Kidney epithelial cell (primary cell): Measurements from ENCODE around the gene PPRC1. TPM values are rescaled to one million over a fixed set of nuclear protein-coding genes. Genes with fewer than 3 reads are reported as not detected.

ENCODE experiments used
- DNase-seq: peaks from one replicate; pipeline ENCODE4 v3.0.0-alpha.2; 2010; ENCODE audit warnings: low read depth
- H3K27me3 ChIP-seq: 2 replicates; pipeline ENCODE4 v1.6.0; 2011; ENCODE audit warnings: low read length; ENCODE audit not compliant: control insufficient read depth, insufficient read depth
- H3K36me3 ChIP-seq: 2 replicates; pipeline ENCODE4 v1.5.1; 2011; ENCODE audit warnings: low read length; ENCODE audit not compliant: control insufficient read depth, insufficient read depth
- H3K4me3 ChIP-seq: 2 replicates; pipeline ENCODE4 v1.5.1; 2011; ENCODE audit warnings: low read depth, mild to moderate bottlenecking, control low read depth, low read length
- total RNA-seq: library from RNA; depleted of rRNA; stranded (reverse); fragments of >200 nt; gene quantifications from 2 replicates; pipeline ENCODE4 v1.2.3, GENCODE V29; 2015
- TF ChIP-seq, protein P1 (sequence below): IDR thresholded peaks from 2 replicates; pipeline ENCODE4 v1.5.1; 2011; ENCODE audit warnings: mild to moderate bottlenecking, moderate library complexity, low read length, control low read depth, inconsistent platforms; ENCODE audit not compliant: insufficient read depth, poor library complexity, severe bottlenecking

The PPRC1 gene
- total RNA-seq, 1 donor from 2014 or later, result 30.5 TPM

GRCh38 chr10:102157224-102157623 is 24.4 kb downstream of the PPRC1 start:
- TF ChIP-seq, protein P1, sequence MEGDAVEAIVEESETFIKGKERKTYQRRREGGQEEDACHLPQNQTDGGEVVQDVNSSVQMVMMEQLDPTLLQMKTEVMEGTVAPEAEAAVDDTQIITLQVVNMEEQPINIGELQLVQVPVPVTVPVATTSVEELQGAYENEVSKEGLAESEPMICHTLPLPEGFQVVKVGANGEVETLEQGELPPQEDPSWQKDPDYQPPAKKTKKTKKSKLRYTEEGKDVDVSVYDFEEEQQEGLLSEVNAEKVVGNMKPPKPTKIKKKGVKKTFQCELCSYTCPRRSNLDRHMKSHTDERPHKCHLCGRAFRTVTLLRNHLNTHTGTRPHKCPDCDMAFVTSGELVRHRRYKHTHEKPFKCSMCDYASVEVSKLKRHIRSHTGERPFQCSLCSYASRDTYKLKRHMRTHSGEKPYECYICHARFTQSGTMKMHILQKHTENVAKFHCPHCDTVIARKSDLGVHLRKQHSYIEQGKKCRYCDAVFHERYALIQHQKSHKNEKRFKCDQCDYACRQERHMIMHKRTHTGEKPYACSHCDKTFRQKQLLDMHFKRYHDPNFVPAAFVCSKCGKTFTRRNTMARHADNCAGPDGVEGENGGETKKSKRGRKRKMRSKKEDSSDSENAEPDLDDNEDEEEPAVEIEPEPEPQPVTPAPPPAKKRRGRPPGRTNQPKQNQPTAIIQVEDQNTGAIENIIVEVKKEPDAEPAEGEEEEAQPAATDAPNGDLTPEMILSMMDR, result no peak
- no peak for DNase-seq
- Histone ChIP-seq H3K4me3 (no peak overlapping the region), H3K27me3 (no peaks in the 10 kb centered on the region), H3K36me3 (peaks cover 8% of the 10 kb centered on the region)

GRCh38 chr10:102159051-102159597 is 26.3 kb downstream of the PPRC1 start:
- Histone ChIP-seq H3K36me3 (peaks cover 9% of the 10 kb centered on the region), H3K4me3 (no peak overlapping the region), H3K27me3 (no peaks in the 10 kb centered on the region)
- TF ChIP-seq, protein P1, result no peak
- DNase-seq, result no peak

DNA sequence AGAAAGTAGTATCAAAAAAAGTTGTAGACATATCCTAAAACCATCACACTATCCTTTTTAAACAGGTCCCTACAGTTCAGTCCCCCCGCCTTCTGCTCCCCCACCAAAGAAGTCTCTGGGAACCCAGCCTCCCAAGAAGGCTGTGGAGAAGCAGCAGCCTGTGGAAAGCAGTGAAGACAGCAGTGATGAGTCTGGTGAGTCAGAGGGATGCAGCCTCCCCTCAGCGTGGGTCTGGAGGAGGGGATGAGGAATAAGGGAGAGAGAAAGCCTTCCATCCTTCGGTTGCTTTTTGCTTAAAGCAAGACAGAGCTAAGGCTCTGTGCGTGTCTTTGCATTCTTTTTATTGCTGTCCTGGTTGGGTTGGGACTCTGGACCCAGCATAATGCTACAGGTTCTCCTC is 27.0 kb downstream of the PPRC1 start:
- peaks cover 9% of the 10 kb centered on the region for H3K36me3 ChIP-seq
- TF ChIP-seq, protein P1, result no peak
- no peak for DNase-seq

GRCh38 chr10:102163342-102163989 is 30.6 kb downstream of the PPRC1 start:
- DNase-seq, result no peak
- H3K4me3 ChIP-seq, result no peak overlapping the region
- no peaks in the 10 kb centered on the region for H3K27me3 ChIP-seq
- peaks cover 8% of the 10 kb centered on the region for H3K36me3 ChIP-seq
- TF ChIP-seq, protein P1, result no peak

More for the DNA sequence above, 27.0 kb downstream of the PPRC1 start:
- Histone ChIP-seq H3K4me3 (no peak overlapping the region), H3K27me3 (no peaks in the 10 kb centered on the region)

DNA sequence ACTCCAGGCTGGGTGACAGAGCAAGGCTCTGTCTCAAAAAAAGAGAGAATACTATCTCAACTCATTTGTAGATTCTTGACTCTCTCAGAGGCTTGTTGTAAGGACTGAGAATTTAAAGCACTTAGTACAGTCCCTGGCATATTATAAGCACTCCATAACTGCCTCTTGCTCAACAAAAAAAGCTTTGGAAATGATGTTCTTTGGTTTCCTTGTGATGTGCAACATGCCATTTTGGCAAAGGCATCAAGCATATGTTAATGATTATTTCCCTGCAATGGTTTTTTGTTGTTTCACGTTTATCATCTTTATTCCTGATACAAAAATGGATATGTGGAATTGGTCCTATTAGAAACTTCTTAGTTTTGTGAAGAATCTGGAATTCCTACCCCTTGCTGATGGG is 35.0 kb downstream of the PPRC1 start:
- H3K36me3 ChIP-seq, result peaks cover 1% of the 10 kb centered on the region
- DNase-seq, result no peak
- no peaks in the 10 kb centered on the region for H3K27me3 ChIP-seq
- TF ChIP-seq, protein P1, result no peak
- no peak overlapping the region for H3K4me3 ChIP-seq

- Histone ChIP-seq H3K4me3 (no peak overlapping the region), H3K36me3 (no peaks in the 10 kb centered on the region), H3K27me3 (no peaks in the 10 kb centered on the region)
- DNase-seq, result no peak
- TF ChIP-seq, protein P1, result no peak
These were observed 37.8 kb downstream of the PPRC1 start for GRCh38 chr10:102170602-102171001.
